ENCODE results near the gene DHX34.
"Not testable (repeated sequence)": the region's sequence is repeated elsewhere in the genome, so short reads cannot be mapped to it uniquely, and the experiment has no call there.

DNA sequence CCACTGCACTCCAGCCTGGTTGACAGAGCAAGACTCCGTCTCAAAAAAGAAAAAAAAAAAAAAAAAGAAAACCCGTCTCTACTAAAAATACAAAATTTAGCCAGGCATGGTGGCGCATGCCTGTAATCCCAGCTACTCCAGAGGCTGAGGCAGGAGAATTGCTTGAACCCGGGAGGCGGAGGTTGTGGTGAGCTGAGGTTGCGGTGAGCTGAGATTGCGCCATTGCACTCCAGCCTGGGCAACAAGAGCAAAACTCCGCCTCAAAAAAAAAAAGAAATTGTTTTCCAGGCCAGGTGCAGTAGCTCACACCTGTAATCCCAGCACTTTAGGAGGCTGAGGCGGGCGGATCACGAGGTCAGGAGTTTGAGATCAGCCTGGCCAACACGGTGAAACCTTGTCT is 37.5 kb downstream of the DHX34 start:
- TF ChIP-seq BRCA1 (IDR thresholded peaks at IDR 0.05); BRCA1 (CRISPR knock-in tag; IDR thresholded peaks at IDR 0.05); ZFX (CRISPR knock-in tag; IDR thresholded peaks at IDR 0.05); ZNF140 (CRISPR knock-in tag; IDR thresholded peaks at IDR 0.05); ZNF24 (IDR thresholded peaks at IDR 0.05); DNMT1 (IDR thresholded peaks at IDR 0.05); NKRF (IDR thresholded peaks at IDR 0.05; ENCODE audit: borderline replicate concordance); CTCF (IDR thresholded peaks at IDR 0.05 in 2 of 3, conservative IDR thresholded peaks at IDR 0.05 in 1 of 3; ENCODE audit: insufficient read depth in 2 of 3, low read depth in 1 of 3, low read length in 3 of 3); KDM5B (IDR thresholded peaks at IDR 0.05; ENCODE audit: insufficient replicate concordance, low read depth, low read length): not testable (repeated sequence)
- TF ChIP-seq, protein P1, sequence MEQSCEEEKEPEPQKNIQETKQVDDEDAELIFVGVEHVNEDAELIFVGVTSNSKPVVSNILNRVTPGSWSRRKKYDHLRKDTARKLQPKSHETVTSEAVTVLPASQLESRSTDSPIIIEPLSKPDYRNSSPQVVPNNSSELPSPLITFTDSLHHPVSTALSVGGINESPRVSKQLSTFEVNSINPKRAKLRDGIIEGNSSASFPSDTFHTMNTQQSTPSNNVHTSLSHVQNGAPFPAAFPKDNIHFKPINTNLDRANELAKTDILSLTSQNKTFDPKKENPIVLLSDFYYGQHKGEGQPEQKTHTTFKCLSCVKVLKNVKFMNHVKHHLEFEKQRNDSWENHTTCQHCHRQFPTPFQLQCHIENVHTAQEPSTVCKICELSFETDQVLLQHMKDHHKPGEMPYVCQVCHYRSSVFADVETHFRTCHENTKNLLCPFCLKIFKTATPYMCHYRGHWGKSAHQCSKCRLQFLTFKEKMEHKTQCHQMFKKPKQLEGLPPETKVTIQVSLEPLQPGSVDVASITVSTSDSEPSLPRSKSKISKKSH (CRISPR knock-in tag; IDR thresholded peaks at IDR 0.05): not testable (repeated sequence)
- TF ChIP-seq, protein P2, sequence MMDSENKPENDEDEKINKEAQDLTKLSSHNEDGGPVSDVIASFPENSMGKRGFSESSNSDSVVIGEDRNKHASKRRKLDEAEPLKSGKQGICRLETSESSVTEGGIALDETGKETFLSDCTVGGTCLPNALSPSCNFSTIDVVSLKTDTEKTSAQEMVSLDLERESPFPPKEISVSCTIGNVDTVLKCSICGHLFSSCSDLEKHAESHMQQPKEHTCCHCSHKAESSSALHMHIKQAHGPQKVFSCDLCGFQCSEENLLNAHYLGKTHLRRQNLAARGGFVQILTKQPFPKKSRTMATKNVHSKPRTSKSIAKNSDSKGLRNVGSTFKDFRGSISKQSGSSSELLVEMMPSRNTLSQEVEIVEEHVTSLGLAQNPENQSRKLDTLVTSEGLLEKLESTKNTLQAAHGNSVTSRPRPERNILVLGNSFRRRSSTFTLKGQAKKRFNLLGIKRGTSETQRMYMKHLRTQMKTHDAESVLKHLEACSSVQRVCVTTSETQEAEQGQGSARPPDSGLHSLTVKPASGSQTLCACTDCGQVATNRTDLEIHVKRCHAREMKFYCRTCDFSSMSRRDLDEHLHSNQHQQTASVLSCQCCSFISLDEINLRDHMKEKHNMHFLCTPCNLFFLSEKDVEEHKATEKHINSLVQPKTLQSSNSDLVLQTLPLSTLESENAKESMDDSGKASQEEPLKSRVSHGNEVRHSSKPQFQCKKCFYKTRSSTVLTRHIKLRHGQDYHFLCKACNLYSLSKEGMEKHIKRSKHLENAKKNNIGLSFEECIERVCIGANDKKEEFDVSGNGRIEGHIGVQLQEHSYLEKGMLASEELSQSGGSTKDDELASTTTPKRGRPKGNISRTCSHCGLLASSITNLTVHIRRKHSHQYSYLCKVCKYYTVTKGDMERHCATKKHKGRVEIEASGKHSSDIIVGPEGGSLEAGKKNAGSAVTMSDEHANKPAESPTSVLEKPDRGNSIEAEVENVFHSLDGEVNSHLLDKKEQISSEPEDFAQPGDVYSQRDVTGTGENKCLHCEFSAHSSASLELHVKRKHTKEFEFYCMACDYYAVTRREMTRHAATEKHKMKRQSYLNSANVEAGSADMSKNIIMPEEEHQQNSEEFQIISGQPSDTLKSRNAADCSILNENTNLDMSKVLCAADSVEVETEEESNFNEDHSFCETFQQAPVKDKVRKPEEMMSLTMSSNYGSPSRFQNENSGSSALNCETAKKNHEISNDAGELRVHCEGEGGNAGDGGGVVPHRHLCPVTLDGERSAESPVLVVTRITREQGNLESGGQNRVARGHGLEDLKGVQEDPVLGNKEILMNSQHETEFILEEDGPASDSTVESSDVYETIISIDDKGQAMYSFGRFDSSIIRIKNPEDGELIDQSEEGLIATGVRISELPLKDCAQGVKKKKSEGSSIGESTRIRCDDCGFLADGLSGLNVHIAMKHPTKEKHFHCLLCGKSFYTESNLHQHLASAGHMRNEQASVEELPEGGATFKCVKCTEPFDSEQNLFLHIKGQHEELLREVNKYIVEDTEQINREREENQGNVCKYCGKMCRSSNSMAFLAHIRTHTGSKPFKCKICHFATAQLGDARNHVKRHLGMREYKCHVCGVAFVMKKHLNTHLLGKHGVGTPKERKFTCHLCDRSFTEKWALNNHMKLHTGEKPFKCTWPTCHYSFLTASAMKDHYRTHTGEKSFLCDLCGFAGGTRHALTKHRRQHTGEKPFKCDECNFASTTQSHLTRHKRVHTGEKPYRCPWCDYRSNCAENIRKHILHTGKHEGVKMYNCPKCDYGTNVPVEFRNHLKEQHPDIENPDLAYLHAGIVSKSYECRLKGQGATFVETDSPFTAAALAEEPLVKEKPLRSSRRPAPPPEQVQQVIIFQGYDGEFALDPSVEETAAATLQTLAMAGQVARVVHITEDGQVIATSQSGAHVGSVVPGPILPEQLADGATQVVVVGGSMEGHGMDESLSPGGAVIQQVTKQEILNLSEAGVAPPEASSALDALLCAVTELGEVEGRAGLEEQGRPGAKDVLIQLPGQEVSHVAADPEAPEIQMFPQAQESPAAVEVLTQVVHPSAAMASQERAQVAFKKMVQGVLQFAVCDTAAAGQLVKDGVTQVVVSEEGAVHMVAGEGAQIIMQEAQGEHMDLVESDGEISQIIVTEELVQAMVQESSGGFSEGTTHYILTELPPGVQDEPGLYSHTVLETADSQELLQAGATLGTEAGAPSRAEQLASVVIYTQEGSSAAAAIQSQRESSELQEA (IDR thresholded peaks at IDR 0.05; ENCODE audit: low read depth): not testable (repeated sequence)
